ENCODE results near the gene PMEPA1. TPM values are rescaled to one million over a fixed set of nuclear protein-coding genes. Genes with fewer than 3 reads are reported as not detected.

Gene PMEPA1
- total RNA-seq, 2 donors from 2014 or later = 1.6 to 2.3 TPM

DNA sequence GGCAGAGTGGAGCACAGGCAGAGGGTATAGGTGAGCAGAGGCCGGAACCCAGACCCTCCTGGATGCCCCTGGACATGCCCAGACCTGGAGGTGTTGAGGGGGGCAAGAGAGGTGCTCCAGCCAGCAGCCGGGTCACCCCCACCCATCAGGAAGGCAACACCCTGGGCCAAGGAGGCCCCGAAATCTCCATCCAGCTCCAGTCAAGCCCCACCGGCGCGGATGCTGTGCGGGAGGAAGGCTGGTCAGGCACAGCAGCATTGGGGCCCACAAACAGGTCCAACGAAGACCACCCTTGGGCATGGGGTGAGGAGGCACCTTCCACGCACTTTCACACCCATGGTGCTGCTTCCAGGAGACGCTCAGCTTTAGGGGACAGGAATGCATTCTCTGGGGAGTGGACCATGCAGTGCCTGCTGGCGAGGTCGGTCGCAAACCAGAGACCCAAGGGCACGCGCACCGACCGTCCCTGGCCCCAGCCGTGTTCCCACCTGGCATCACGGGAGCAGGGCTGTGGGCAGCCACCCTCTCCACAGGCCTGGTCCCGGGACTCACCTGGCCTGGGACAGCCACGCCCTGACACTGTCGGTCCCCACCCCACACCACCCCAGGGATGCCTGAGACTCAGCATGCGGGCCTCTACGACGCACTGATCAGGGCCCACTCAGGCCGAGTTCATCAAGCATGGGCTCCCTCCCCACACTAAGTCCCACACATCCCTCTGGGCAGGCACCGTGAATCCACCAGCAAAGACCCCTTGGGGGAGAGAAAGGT lies 45.9 kb downstream of the PMEPA1 start:
- Mint-ChIP-seq H3K9me3 (no peaks in the 10 kb centered on the region), H3K4me1 (peaks cover 9% of the 10 kb centered on the region), H3K27ac (no peak overlapping the region), H3K36me3 (ENCODE audit: low read depth) (no peaks in the 10 kb centered on the region), H3K27me3 (no peaks in the 10 kb centered on the region), H3K4me3 (no peak overlapping the region)
- no peak for ATAC-seq (replicated peaks)

DNA sequence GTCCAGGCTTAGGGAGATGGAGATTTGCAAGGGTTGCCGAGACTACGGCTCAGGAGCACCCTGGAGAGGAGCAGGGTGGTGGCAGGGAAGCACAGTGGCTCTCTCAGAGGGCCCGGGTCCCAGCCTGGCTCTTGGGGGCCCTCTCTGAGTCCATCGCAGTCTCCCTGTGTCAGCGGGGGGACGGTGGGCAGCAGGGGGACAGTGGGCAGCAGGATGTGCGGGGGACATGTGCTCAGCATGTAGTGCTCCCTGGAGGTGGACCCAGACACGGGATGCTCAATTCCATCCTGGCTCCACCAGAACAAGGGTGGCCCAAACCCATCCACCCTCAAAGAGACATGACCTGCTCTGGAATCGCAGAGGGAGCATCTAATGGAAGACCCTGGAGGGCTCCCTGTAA lies 46.6 kb downstream of the PMEPA1 start:
- Mint-ChIP-seq H3K27ac (no peak overlapping the region), H3K4me1 (peaks cover 10% of the 10 kb centered on the region), H3K27me3 (no peaks in the 10 kb centered on the region), H3K9me3 (no peaks in the 10 kb centered on the region), H3K36me3 (ENCODE audit: low read depth) (no peaks in the 10 kb centered on the region), H3K4me3 (no peak overlapping the region)
- no peak for ATAC-seq (replicated peaks)

DNA sequence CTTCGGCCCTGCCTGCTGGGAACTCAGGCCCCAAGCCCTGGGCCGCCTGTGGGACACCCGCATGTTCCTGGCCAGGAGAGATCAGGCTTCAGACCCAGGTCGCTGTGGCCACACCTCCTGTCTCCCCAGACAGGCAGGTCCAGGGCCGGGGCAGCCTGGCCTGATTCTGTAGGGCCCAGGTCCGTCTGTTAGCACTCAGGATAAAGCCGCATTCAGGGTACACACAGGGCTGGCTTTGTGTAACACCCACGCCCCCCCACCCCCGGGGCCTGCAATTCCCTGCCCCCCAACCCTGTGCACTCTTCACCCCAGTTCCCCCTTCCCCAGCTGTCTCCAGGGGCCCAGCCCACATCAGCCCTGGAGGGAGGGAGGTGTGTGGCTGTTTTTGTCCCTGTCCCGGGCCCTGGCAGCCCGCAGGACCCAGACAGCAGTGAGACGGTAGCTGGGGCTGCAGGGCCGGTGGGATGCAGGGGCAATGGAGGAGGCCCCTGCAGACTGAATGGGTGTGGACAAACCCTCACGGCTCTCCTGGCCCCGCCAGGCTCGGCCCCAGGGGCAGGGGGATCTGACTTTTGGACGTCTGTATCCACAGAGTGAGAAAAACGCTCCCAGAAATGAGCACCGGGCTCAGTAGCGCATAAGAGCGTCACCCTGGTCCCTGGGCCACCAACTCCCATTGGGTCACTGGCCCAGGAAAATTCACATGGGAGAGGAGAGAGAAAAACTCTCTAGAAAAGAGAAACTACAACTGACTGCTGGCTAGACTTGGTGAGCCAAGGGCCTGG lies 47.2 kb downstream of the PMEPA1 start:
- Mint-ChIP-seq H3K4me3 (no peak overlapping the region), H3K36me3 (ENCODE audit: low read depth) (no peaks in the 10 kb centered on the region), H3K27ac (no peak overlapping the region), H3K27me3 (no peaks in the 10 kb centered on the region), H3K9me3 (no peaks in the 10 kb centered on the region), H3K4me1 (peaks cover 15% of the 10 kb centered on the region)
- no peak for ATAC-seq (replicated peaks)

DNA sequence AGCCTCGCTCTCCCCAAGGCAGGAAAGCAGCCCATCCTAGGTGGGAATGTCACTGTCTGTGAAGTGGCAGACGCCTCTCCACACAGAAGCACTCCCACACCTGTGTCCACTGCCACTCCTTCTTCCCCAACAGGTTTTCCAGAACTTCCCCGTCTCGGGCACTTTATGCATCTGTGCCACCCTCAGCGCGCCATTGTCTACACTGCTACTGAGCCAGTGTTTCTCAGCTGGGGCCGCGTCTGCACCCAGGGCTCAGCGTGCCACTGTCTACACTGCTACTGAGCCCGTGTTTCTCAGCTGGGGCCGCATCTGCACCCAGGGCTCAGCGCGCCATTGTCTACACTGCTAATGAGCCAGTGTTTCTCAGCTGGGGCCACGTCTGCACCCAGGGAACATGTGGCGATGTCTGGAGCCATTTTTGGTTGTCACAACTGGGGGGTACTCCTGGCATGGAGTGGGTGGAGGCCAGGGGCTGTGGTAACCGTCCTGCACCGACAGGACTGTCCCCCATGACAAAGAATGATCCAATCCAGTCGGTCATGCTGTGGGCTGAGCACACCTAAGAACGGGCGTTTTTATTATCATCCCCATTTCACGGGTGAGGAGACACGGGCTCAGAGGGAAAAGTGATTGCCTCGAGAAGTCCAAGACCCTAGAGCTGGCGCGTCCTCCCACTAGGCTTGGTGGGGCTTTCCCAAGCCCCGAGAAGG lies 47.9 kb downstream of the PMEPA1 start:
- Mint-ChIP-seq H3K9me3 (no peaks in the 10 kb centered on the region), H3K27me3 (no peaks in the 10 kb centered on the region), H3K36me3 (ENCODE audit: low read depth) (no peaks in the 10 kb centered on the region), H3K4me1 (peaks cover 15% of the 10 kb centered on the region), H3K27ac (no peak overlapping the region), H3K4me3 (no peak overlapping the region)
- no peak for ATAC-seq (replicated peaks)

DNA sequence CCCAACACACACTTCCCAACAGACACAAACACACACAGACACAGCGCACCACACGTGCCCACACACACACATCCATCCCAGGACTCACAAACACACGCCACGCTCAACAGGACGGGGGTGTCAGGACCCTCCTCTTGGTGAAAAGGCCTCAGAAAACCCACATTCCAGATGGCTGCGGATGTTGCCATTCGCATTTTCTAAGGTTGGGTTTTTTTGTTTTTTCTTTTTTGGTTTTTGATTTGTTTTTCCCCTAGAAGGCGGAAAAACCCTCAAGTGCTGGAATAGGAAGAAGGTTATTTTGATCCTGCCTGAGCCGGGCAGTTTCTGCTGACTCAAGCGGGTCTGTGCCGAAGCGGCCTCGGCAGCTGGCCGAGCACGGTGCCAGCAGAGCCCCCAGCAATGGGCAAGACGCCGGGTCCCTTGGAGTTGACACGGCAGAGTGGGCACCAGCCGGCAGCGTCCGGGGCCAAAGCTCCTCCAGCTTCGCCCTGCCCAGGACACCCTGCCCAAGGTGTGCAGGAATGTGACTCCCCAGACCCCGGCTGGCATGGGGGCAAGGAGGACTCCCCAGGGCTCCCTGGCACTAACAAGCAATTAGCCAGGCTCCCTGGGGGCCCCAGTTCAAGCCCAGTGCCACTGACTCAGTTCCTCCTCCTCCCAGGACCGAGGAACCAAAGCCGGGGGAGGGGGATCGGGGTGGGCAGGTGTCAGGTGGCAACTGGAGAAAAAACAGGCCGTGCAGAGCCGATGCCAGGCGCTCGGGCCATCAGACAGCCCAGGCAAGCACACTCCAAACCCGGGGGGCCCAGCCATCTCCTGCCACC lies 48.7 kb downstream of the PMEPA1 start:
- no peak for ATAC-seq (replicated peaks)
- no peaks in the 10 kb centered on the region for H3K9me3 Mint-ChIP-seq
- H3K27ac Mint-ChIP-seq = no peak overlapping the region
- H3K4me3 Mint-ChIP-seq = no peak overlapping the region
- no peaks in the 10 kb centered on the region for H3K27me3 Mint-ChIP-seq
- H3K36me3 Mint-ChIP-seq (ENCODE audit: low read depth) = no peaks in the 10 kb centered on the region
- peaks cover 15% of the 10 kb centered on the region for H3K4me1 Mint-ChIP-seq

DNA sequence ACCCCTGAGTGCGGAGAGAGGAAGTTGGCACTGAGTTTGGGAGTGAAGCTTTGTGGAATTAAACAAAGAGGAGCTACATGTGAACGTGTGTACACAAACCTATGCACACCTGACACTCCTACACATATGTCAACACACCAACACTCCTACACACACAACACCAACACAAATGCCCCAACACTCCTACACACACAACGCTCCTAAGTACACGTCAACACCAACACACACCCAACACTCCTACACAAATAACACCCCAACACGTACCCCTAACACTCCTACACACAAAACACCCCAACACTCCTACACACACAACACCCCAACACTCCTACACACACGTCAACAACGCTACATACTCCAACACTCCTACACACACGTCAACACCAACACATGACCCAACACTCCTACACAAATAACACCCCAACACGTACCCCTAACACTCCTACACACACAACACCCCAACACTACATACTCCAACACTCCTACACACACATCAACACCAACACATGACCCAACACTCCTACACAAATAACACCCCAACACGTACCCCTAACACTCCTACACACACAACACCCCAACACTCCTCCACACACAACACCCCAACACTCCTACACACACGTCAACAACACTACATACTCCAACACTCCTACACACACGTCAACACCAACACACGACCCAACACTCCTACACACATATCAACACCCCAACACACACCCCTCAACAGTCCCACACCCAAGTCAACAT lies 49.5 kb downstream of the PMEPA1 start:
- H3K4me3 Mint-ChIP-seq = no peak overlapping the region
- H3K9me3 Mint-ChIP-seq = no peaks in the 10 kb centered on the region
- ATAC-seq (replicated peaks) = no peak
- H3K36me3 Mint-ChIP-seq (ENCODE audit: low read depth) = no peaks in the 10 kb centered on the region
- no peak overlapping the region for H3K27ac Mint-ChIP-seq
- H3K27me3 Mint-ChIP-seq = no peaks in the 10 kb centered on the region
- H3K4me1 Mint-ChIP-seq = peaks cover 15% of the 10 kb centered on the region

DNA sequence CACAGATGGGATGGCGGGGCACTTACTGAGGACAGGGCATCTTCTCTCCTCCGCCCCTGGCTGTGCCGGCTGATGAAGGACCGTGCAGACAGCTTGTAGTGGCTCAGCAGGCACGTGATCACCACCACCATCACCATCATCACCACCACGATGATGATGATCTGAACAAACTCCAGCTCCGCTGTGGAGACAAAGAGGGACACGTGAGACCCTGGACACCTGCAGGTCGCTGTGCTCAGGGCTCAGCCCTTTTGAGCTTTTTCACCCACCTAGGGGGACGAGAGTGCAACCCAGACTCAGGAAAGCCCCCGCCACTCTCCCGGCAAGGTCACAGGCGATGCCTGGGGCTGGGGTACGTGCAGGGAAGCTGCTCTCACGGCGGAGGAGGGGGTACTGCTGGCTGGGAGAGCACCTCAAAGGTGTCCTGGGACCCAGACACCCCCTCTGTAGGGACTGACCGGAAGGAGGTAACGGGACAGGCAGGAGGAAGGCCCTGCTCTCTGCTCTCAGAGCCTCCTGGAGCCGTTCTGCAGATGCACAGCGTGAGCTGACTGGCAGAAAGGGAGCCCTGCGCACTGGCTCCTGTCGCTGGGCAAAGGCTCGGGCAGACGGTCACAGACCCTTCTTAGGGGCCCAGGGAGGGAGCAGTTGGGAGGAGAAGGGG lies 50.2 kb downstream of the PMEPA1 start:
- Mint-ChIP-seq H3K4me3 (no peak overlapping the region), H3K27me3 (no peaks in the 10 kb centered on the region), H3K27ac (no peak overlapping the region), H3K36me3 (ENCODE audit: low read depth) (no peaks in the 10 kb centered on the region), H3K4me1 (peaks cover 15% of the 10 kb centered on the region), H3K9me3 (no peaks in the 10 kb centered on the region)
- ATAC-seq (replicated peaks) = no peak

DNA sequence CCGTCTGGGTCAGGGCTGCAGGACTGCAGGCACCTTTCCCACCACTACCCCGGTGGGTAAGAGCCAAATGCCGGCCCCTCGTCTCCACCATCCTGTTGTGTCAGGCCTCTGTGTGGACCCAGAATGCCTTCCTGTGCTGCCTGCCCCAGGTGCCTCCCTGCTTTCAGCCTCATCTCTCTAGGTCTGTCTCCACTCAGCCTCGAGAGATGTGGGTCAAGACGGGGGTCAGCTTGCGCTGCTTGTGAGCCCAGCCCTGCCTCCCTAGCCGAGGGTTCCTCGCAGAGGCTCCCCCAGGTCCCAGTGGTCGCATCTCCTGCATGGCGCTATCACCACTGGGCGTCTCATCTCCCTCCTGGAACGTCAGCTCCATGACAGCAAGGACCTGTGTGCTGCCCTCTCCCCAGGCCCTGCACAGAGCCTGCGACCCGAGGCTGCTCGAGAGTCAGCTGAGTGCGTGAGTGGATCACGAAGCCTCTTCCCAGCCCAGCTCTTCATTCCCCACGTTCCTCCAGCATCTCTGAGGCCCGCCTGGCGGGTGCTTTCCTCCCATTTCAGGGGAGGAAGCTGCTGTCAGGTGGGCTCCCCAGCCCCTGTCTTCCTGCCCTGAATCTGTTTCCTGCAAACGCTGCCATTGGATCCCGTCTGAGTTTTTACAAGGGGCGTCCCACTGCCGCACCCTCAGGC lies 50.8 kb downstream of the PMEPA1 start:
- Mint-ChIP-seq H3K27ac (no peak overlapping the region), H3K4me1 (peaks cover 15% of the 10 kb centered on the region), H3K9me3 (no peaks in the 10 kb centered on the region), H3K27me3 (no peaks in the 10 kb centered on the region), H3K36me3 (ENCODE audit: low read depth) (no peaks in the 10 kb centered on the region), H3K4me3 (no peak overlapping the region)
- no peak for ATAC-seq (replicated peaks)

DNA sequence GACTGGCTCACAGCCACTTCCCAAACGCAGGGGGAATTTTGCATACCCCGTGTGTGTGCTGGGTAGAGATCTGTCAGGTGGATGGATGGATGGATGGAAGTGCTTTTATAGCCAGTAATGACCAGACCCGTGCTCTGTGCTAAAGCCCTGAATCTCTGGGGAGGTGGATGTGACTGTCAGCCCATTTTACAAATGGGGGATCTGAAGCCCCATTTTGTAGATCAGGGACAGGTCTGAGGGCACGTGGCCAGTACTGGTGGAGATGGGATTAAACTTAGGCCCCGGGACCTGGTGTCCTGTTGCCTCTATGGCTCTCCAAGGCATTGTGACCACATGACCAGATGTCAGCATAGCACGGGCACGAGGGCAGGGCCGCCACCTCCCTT lies 51.4 kb downstream of the PMEPA1 start:
- peak overlapping the region; percentile 41 for H3K4me3 Mint-ChIP-seq
- H3K4me1 Mint-ChIP-seq = peaks cover 15% of the 10 kb centered on the region
- H3K27ac Mint-ChIP-seq = peak overlapping the region; percentile 59
- ATAC-seq (replicated peaks) = no peak
- H3K36me3 Mint-ChIP-seq (ENCODE audit: low read depth) = no peaks in the 10 kb centered on the region
- H3K9me3 Mint-ChIP-seq = no peaks in the 10 kb centered on the region
- no peaks in the 10 kb centered on the region for H3K27me3 Mint-ChIP-seq

DNA sequence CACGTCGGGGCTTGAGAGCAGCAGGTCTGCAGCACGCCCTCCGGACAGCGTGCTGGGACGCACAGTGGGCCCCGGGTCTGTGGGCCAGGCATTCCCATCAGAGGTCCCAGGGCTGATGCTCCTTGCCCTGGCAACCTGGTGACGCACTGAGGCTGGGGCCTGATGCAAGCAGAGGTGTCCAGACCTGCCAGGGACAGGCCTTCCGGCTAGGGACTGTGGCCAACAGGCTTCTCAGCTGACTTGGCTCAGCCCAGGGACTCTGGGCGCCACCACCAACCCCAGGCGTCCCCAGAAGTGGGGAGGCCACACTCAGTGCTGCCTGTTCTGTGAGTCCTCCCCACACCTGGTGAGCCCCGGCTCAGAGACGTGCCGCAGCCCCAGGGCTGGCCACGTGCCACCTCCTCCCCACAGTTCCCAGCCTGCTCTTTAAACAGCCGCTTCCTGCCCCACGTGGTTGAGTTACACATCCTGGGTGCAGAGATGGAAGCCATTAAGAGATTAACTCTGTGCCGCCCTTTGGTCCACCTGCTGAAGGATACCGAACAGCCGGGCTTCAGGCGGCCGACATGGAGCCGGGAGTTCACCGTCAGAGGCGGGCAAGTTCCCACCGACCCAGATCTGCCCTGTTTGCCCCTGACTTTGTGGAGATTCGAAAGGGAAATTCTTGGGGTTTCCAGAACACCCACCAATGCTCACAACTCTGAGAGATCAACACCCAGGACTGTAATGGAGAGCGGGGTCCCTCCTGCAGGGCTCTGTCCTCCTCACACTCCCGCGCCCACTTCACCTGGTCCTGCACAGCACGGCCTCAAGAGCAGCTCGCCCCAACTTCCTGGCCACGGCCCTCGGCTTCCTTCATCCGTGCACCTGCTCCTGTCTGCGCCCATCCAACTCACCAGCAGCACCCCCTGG lies 52.0 kb downstream of the PMEPA1 start:
- peak overlapping the region; percentile 59 for H3K27ac Mint-ChIP-seq
- no peaks in the 10 kb centered on the region for H3K36me3 Mint-ChIP-seq (ENCODE audit: low read depth)
- H3K9me3 Mint-ChIP-seq = no peaks in the 10 kb centered on the region
- peak; percentile 63 for ATAC-seq (replicated peaks)
- H3K27me3 Mint-ChIP-seq = no peaks in the 10 kb centered on the region
- H3K4me3 Mint-ChIP-seq = peak overlapping the region; percentile 41
- peaks cover 15% of the 10 kb centered on the region for H3K4me1 Mint-ChIP-seq

DNA sequence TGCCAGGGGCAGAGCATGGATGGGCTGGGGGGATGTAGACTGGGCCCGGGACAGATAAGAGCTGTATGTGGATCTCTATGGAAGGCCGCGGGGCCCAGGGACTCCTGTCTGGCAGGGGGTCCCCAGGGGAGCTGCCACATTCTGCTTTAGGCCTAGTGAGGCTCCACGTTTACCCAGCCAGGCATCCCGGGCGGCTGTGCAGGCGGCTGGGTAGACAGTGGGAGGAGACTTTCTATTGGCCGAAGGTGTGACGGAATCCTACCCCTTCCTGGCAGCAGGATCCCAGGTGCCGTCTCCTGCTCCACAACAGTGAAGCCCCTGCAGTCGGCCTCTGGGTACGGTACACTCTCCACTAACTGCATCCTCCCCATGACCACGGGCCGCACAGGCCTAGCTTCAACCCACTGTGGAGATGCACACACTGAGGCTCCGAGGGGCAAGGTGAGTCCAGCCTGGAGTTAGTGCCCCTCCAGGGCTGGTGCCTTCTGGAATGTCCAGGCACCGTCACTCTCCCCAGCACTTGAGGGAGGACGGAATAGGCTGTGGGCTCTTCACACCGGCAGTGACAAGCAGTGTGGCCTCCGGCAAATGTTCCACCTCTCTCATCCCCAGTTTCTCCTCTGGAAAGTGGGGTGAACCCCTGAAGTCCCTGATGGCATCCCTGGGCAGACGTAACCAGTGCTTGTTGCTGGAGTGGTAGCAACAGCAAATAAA lies 52.8 kb downstream of the PMEPA1 start:
- Mint-ChIP-seq H3K27ac (no peak overlapping the region), H3K36me3 (ENCODE audit: low read depth) (no peaks in the 10 kb centered on the region), H3K9me3 (no peaks in the 10 kb centered on the region), H3K4me3 (no peak overlapping the region), H3K4me1 (peaks cover 15% of the 10 kb centered on the region), H3K27me3 (no peaks in the 10 kb centered on the region)
- ATAC-seq (replicated peaks) = no peak

Data from activated T-helper 17 cell treated with anti-CD3 and anti-CD28 coated beads, Interleukin-2, amount 50 U/mL, for 72 hours (primary cell).